HG02870 (cell line): ENCODE data around the gene PRSS22.
"Not testable (repeated sequence)": the region's sequence is repeated elsewhere in the genome, so short reads cannot be mapped to it uniquely, and the experiment has no call there.

Experiments
- ATAC-seq: cut with Tn5 transposase; IDR thresholded peaks from one replicate; pipeline ENCODE4 v1.9.1; 2021; ENCODE audit warnings: mild to moderate bottlenecking, moderate library complexity; ENCODE audit not compliant: unreplicated experiment

Gene PRSS22

DNA sequence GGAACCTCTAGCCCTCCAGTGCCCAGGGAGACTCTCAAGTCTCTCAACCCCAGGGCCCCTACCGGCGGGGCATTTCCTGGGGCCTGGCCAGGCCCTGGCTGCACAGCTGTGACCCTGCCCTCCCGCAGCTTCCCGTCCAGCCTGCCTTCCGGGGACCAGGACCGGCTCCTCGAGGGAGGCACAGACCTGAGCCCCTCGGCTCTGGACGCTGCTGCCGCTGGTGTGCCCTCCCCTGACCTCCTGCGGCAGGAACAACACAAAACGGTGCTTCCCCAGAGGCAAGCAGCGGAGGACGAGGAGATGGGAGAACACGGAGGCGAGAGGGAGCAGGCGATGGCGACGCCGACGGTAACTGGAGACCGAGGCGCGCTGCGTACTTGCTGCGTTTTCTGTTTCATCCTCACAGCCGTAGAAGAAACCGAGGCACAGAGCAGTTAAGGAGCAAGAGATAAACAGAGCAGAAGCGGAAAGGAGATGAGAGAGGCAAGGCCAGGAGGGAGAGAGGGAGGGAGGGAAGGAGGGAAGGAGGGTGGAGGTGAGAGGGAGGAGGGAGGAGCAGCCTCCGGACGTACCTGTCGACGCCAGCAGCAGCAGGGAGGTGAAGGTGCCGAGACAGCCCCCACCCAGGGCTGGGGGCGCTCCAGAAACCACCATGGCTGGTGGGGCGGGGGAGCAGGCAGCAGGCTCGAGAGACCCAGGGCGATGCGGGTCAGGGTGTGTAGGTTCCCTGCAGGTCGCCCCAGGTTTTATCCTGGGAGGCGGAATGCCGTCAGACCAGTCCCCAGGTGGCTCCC is at the start of gene PRSS22:
Gene PRSS22 (minus strand): TSS at position 720 of the 794 bp plus-strand sequence. CDS start 66 bp downstream, at position 654.
- no peak for ATAC-seq

DNA sequence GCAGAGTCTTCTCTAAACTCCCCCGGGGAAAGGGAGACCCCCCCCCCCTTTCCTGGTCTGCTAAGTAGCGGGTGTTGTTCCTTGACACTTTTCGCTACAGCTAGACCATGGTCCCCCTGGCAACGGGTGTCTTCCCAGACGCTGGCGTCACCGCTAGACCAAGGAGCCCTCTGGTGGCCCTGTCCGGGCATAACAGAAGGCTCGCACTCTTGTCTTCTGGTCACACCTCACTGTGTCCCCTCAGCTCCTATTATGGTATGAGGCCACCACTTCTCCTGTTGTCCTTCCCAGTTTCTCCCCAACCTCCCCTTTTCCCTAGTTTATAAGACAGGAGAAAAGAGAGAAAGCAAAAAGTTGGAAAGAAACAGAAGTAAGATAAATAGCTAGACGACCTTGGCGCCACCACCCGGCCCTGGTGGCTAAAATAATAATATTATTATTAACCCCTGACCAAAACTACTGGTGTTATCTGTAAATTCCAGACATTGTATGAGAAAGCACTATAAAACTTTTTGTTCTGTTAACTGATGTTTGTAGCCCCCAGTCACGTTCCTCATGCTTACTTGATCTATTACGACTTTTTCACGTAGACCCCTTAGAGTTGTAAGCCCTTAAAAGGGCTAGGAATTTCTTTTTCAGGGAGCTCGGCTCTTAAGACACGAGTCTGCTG is 49.2 kb upstream of the PRSS22 start:
- not testable (repeated sequence) for ATAC-seq

DNA sequence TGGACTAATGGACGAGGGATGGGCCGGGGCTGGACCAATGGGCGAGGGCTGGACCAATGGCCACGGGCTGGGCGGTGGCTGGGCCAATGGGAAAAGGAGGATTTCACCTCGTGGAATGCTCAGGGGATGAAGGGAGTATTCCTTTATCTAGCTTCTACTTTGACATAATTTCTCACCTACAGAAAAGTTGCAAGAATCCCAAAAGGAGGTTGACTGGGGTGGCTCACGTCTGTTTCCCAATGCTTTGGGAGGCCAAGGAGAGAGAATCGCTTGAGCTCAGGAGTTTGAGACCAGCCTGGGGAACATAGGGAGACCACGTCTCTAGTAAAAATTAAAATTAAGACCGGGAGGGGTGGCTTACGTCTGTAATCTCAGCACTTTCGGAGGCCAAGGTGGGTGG is 48.0 kb upstream of the PRSS22 start:
- no peak for ATAC-seq

- ATAC-seq, result peak; percentile 69
Measured at GRCh38 chr16:2905241-2905987, 47.4 kb upstream of the PRSS22 start.

- ATAC-seq, result peak; percentile 16
Measured at GRCh38 chr16:2904922-2905240, 46.9 kb upstream of the PRSS22 start.

GRCh38 chr16:2904100-2904921 is 46.3 kb upstream of the PRSS22 start:
- ATAC-seq, result no peak

- no peak for ATAC-seq
Measured at GRCh38 chr16:2902337-2903130, 44.6 kb upstream of the PRSS22 start.

DNA sequence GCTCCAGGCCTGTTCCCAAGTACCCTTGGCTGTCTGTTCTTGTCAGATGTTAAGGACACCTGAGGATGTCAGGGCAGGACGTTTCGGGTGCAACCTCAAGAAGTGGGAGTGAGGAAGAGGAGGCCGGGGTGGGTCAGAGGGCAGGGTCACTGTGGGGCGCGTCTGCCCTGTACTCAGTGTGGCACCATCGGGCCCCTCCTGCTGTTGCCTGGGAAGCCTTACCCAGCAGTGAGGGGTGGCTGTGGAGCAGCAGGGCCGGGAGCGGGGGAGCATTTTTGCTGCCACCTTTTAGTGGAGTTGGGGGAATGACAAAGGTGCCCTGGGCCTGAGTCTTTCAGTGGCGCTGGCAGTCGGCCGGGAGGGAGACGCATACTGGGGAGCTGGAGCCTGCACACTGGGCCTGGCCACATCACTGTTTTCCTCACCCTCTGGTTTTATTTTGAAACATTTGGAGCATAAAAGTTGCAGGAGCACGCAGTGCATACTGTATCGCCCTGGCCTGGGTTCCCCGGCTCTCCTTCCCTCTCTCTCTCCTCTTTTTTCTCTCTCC is 42.6 kb upstream of the PRSS22 start:
- ATAC-seq, result no peak

DNA sequence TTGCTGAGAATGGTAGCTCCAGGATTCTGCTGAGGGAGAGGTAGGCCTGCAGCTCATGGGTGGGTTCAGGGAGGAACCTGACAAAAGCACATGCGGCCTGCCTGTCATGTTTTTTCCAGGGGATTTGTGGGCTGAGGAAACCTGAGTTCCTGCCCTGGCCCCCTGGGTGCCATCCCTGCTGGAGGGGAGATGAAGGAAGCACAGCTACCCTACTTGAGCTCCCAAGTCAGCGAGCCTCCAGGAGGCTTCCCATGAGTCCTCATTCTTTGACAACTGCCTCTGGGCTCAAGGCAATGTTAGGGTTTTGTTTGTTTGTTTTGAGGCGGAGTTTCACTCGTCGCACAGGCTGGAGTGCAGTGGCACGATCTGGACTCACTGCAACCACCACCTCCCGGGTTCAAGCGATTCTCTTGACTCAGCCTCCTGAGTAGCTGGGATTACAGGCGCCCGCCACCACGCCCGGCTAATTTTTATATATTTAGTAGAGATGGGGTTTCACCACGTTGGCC is 41.6 kb upstream of the PRSS22 start:
- ATAC-seq, result no peak

GRCh38 chr16:2898831-2899563 is 41.0 kb upstream of the PRSS22 start:
- no peak for ATAC-seq

- no peak for ATAC-seq
Measured at GRCh38 chr16:2897110-2897509, 39.1 kb upstream of the PRSS22 start.

- ATAC-seq, result no peak
Measured at GRCh38 chr16:2896480-2897010, 38.6 kb upstream of the PRSS22 start.

- no peak for ATAC-seq
Measured at GRCh38 chr16:2895813-2896212, 37.8 kb upstream of the PRSS22 start.

DNA sequence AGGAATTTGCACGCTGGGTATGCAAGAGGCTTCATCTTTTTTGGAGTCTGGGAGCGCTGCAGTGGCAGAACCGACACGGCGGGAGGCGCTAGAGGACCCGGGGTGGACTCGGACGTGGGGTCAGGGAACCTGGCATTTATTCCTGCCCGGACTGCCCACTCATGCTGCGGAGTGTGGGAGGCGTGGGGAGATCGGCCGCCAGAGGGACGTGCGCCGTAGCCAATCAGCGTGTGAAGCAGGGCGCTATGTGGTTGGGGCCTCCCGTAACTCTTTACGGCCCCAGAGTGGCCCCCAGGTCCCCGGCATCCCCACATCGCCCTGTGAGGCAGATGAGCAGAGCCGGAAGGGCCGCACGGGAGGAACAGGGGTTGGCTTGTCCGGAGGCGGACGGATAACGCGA is 36.3 kb upstream of the PRSS22 start:
- ATAC-seq, result no peak

- ATAC-seq, result no peak
Measured at GRCh38 chr16:2884041-2884451, 26.1 kb upstream of the PRSS22 start.

DNA sequence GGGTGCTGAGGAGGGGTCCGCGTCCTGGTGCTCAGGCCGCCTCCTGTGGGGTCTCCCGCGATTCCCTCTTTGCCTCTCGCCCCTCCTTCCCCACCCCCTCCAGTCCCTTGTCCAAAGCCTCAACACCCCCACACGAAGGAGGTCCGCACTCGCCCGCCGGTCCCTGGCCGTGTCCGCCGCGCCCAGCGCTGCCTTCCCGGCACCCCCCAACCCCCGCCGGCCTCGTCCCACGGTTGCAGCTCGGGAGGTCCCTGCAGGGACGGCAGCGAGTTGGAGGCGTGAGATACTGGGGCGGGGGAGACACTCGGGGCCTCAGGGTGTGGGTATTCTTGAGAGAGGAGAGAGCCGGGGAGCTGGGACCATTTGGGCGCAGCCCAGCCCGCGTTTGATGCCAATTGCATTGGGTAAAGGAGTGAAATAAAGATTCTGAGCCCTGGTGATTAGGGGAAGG is 25.5 kb upstream of the PRSS22 start:
- no peak for ATAC-seq

DNA sequence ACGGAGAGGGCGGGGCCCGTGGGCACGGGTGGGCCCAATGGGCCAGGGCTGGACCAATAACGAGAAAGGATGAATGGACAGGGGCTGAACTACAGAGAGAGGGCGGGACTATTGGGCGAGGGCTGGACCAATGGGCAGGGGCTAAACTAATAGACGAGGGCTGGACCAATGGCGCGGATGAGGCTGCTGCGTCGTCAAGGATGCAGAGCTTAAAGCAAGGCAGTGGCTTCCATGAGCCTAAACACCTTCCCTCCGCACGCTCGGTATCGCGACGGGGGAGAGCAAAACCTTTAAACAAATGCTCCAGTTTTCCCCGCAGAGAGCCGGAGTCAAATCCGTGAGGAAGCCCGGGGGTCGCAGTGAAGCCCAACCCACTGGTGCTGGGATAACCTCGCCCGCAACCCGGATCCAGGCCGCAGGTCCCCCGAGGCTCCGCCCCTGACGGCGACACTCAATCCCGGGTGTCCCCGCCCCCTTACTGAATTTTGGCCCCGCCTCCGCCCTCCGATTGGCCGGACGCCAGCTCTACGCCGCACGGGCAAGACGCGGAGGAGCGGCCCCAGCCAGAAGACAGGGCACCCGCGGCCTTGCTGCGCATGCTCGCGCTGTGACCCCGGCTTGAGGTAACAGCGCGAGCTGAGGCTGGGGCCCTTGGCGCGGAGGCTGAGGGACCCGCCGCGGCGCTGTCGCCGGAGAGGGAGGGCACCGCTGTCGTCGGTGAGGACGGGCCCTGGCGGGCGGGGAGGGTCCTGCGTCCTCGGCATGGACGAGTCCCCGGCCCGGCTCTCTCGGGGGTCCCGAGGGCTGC is 24.9 kb upstream of the PRSS22 start, which contains the start of gene FLYWCH2:
Gene FLYWCH2 (plus strand): TSS at position 566 of the 808 bp plus-strand sequence. CDS start 13,235 bp downstream, outside the sequence.
- ATAC-seq, result peak; percentile 91
